HCT116 (cell line): Measurements from ENCODE around the gene RUNDC3A. TPM values are rescaled to one million over a fixed set of nuclear protein-coding genes. Genes with fewer than 3 reads are reported as not detected.

ENCODE experiments used
- ATAC-seq: fragments of 200-7000 bp; cut with Tn5 transposase; 2 replicates; pipeline ENCODE4 v1.9.1; 2020; ENCODE audit warnings: mild to moderate bottlenecking, moderate library complexity
- BruUV-seq: library from RNA; stranded (reverse); fragments of 400-500 nt; replicated peaks from 2 replicates; lab custom pipeline; 2021; lab: Mats Ljungman, UMichigan
- CTCF ChIA-PET: fragments of 300-600 bp; sonication (Branson Sonifier 250); formaldehyde crosslinking; loops from one replicate; lab custom pipeline; 2021; ENCODE audit warnings: antibody characterized with exemption; lab: Charles Lee
- POLR2A ChIA-PET: fragments of 300-600, 350-600 bp; sonication (Branson Sonifier 250); formaldehyde crosslinking; loops from one replicate; lab custom pipeline; 2021; ENCODE audit warnings: antibody characterized with exemption; lab: Charles Lee
- RAD21 ChIA-PET, 2 experiments: fragments of 300-600 bp; sonication (Branson Sonifier 250); formaldehyde crosslinking; loops; one replicate each; lab custom pipeline; 2023; ENCODE audit warnings: low total read pairs in 2 of 2; ENCODE audit not compliant: uncharacterized antibody in 2 of 2, unreplicated experiment in 2 of 2, low non-redundant PET in 1 of 2; lab: Charles Lee
- DNase-seq: peaks from one replicate; pipeline ENCODE4 v3.0.0-alpha.2; 2010; ENCODE audit warnings: low read depth, low spot score
- H2AFZ ChIP-seq: fragments of 200-600 bp; shearing (Covaris generic), sonication (generic); 2 replicates; pipeline ENCODE4 v1.6.1; 2017; ENCODE audit warnings: low read depth, mixed run types, mixed read lengths, antibody characterized with exemption, low read length; ENCODE audit not compliant: poor library complexity, severe bottlenecking
- H3K27ac ChIP-seq: 2 replicates; pipeline ENCODE4 v1.5.1; 2012; ENCODE audit warnings: low read depth, low read length
- H3K27me3 ChIP-seq: fragments of 200-600 bp; sonication (generic); 2 replicates; pipeline ENCODE4 v1.6.1; 2016; ENCODE audit warnings: mixed run types, low read length, mixed read lengths; ENCODE audit not compliant: insufficient read depth
- H3K36me3 ChIP-seq, 2 experiments: fragments of 200-500 bp in 1 of 2; fragments of 200-600 bp in 1 of 2; sonication (Bioruptor generic) in 1 of 2; sonication (generic) in 1 of 2; 2 replicates each; pipeline versions ENCODE4 v1.5.1 to v1.6.1; 2014 to 2016; ENCODE audit warnings: low read length in 2 of 2, inconsistent platforms in 1 of 2, mixed read lengths in 1 of 2, mixed run types in 1 of 2; ENCODE audit not compliant: insufficient read depth in 2 of 2, control insufficient read depth in 1 of 2
- H3K4me1 ChIP-seq, 2 experiments: fragments of 200-600 bp in 1 of 2; sonication (generic) in 1 of 2; 2 replicates each; pipeline versions ENCODE4 v1.5.1 to v1.6.1; 2012 to 2017; ENCODE audit warnings: low read length in 2 of 2, inconsistent platforms in 1 of 2, mild to moderate bottlenecking in 1 of 2, mixed read lengths in 1 of 2, mixed run types in 1 of 2, moderate library complexity in 1 of 2; ENCODE audit not compliant: insufficient read depth in 2 of 2, control insufficient read depth in 1 of 2
- H3K4me2 ChIP-seq: fragments of 200-600 bp; sonication (generic); 2 replicates; pipeline ENCODE4 v1.6.1; 2017; ENCODE audit warnings: mixed run types, low read length, mixed read lengths
- H3K4me3 ChIP-seq, 2 experiments: fragments of 200-600 bp in 1 of 2; sonication (generic) in 1 of 2; replicated peaks in 1 of 2; 2 replicates each; pipeline ENCODE4 v1.5.1; 2011 to 2016; ENCODE audit warnings: low read length in 2 of 2, control low read depth in 1 of 2, low read depth in 1 of 2, mild to moderate bottlenecking in 1 of 2, mixed read lengths in 1 of 2, mixed run types in 1 of 2
- H3K79me2 ChIP-seq: fragments of 200-600 bp; sonication (generic); 2 replicates; pipeline ENCODE4 v1.6.1; 2017; ENCODE audit warnings: mild to moderate bottlenecking, mixed run types, low read length, moderate library complexity, mixed read lengths; ENCODE audit not compliant: insufficient read depth
- H3K9ac ChIP-seq: fragments of 200-600 bp; sonication (generic); 2 replicates; pipeline ENCODE4 v1.6.1; 2016; ENCODE audit warnings: low read length, mixed read lengths
- H3K9me2 ChIP-seq: fragments of 200-600 bp; sonication (generic), shearing (Covaris generic); 2 replicates; pipeline ENCODE4 v1.6.1; 2017; ENCODE audit warnings: mixed run types, mild to moderate bottlenecking, moderate library complexity; ENCODE audit not compliant: insufficient read depth
- H3K9me3 ChIP-seq, 2 experiments: fragments of 200-500 bp in 1 of 2; fragments of 200-600 bp in 1 of 2; sonication (Bioruptor generic) in 1 of 2; sonication (generic) in 1 of 2; 2 replicates each; pipeline ENCODE4 v1.6.1; 2014 to 2017; ENCODE audit warnings: low read length in 2 of 2, mixed read lengths in 2 of 2, inconsistent platforms in 1 of 2, low read depth in 1 of 2, mild to moderate bottlenecking in 1 of 2, mixed run types in 1 of 2, moderate library complexity in 1 of 2; ENCODE audit not compliant: control insufficient read depth in 1 of 2, insufficient read depth in 1 of 2
- H4K20me1 ChIP-seq: fragments of 200-600 bp; sonication (generic), shearing (Covaris generic); 2 replicates; pipeline ENCODE4 v1.6.1; 2017; ENCODE audit warnings: mixed run types, mild to moderate bottlenecking, moderate library complexity; ENCODE audit not compliant: insufficient read depth
- ATF3 ChIP-seq: IDR thresholded peaks from 2 replicates; pipeline ENCODE4 v1.6.1; 2012
- POLR2A ChIP-seq: IDR thresholded peaks from 2 replicates; pipeline ENCODE4 v1.7.0; 2011; ENCODE audit warnings: borderline replicate concordance; ENCODE audit not compliant: insufficient read depth, insufficient read length; ENCODE audit errors: extremely low read depth
- POLR2AphosphoS5 ChIP-seq: IDR thresholded peaks from 2 replicates; pipeline ENCODE4 v1.6.1; 2011; ENCODE audit warnings: mild to moderate bottlenecking, low read depth, low read length, moderate library complexity
- RAD21 ChIP-seq: IDR thresholded peaks from 2 replicates; pipeline ENCODE4 v1.6.1; 2012; ENCODE audit warnings: low read depth, mild to moderate bottlenecking
- SRF ChIP-seq: IDR thresholded peaks from 2 replicates; pipeline ENCODE4 v1.6.1; 2012; ENCODE audit warnings: low read depth
- ZFX ChIP-seq: fragments of 450-650 bp; IDR thresholded peaks from 2 replicates; pipeline ENCODE4 v1.6.1; 2017
- intact Hi-C: fragments of 100-400 bp; cut with micrococcal nuclease; formaldehyde crosslinking; loops from 2 replicates; pipeline ENCODE4 v1.10.0; 2022
- total RNA-seq: library from RNA; stranded (reverse); gene quantifications from one replicate; pipeline ENCODE4 v1.2.1, GENCODE V29; 2021; ENCODE audit not compliant: unreplicated experiment

Gene RUNDC3A
- total RNA-seq, 1 experiment from 2014 or later, result 0.61 TPM

GRCh38 chr17:44361292-44362260 is 53.2 kb downstream of the RUNDC3A start:
- H3K4me3 ChIP-seq, result no peak overlapping the region
- H3K9ac ChIP-seq, result no peak overlapping the region
- ChIA-PET CTCF (interaction anchor here (1.5 to 2.0 kb wide), 2 partner anchors 10 to 151 kb away, joined by 3 to 7 read pairs; no protein-coding TSS in a partner anchor), POLR2A (no interaction called here), RAD21 (no interaction called here)
- ATAC-seq (no peak), DNase-seq (no peak)
- no peaks in the 10 kb centered on the region for H3K9me2 ChIP-seq
- no peaks in the 10 kb centered on the region for H3K9me3 ChIP-seq
- peaks cover 7 to 27% of the 10 kb centered on the region in 2 experiments; a peak in 3 of 4 replicates for H3K4me1 ChIP-seq
- H3K4me2 ChIP-seq, result 0 out of 2 replicates have a peak overlapping the region, but pooled peaks have one; percentile 93
- no peaks in the 10 kb centered on the region for H3K79me2 ChIP-seq
- no peaks in the 10 kb centered on the region for H4K20me1 ChIP-seq
- no peak overlapping the region for H3K27ac ChIP-seq
- intact Hi-C loops, result loop anchor here (10.0 kb wide), 1 partner anchor 457 kb away; the partner anchor contains the start of gene MPP2
- no TSS peak for BruUV-seq
- no peak for TF ChIP-seq POLR2A
- no peak for TF ChIP-seq SRF
- no peak for TF ChIP-seq RAD21
- no peak for TF ChIP-seq ATF3
- no peak for TF ChIP-seq ZFX
- no peaks in the 10 kb centered on the region for H3K36me3 ChIP-seq
- H3K27me3 ChIP-seq, result no peaks in the 10 kb centered on the region
- no peak overlapping the region for H2AFZ ChIP-seq

- no peaks in the 10 kb centered on the region for H3K79me2 ChIP-seq
- H4K20me1 ChIP-seq, result no peaks in the 10 kb centered on the region
- no peaks in the 10 kb centered on the region for H3K36me3 ChIP-seq
- ATAC-seq (peak; percentile 9; the same call in 1 of the 2 replicates), DNase-seq (no peak)
- no TSS peak for BruUV-seq
- no peaks in the 10 kb centered on the region for H3K9me2 ChIP-seq
- peak overlapping the region; percentile 74 for H3K9ac ChIP-seq
- H2AFZ ChIP-seq, result no peak overlapping the region
- TF ChIP-seq POLR2A (no peak), POLR2AphosphoS5 (no peak)
- ChIA-PET RAD21 (no interaction called here), CTCF (interaction anchor here (1.0 to 2.1 kb wide), 9 partner anchors 14 to 424 kb away, joined by 3 to 12 read pairs (median 6); partner anchors contain the start of genes GRN and HROB), POLR2A (no interaction called here)
- no peaks in the 10 kb centered on the region for H3K9me3 ChIP-seq
- no peak overlapping the region for H3K27ac ChIP-seq
- H3K4me3 ChIP-seq, result peak overlapping the region; percentile 60 to 75
- H3K4me2 ChIP-seq, result peak overlapping the region; percentile 93
- intact Hi-C loops, result loop anchor here (10.0 kb wide), 1 partner anchor 458 kb away; the partner anchor contains the start of gene MPP2
- no peaks in the 10 kb centered on the region for H3K27me3 ChIP-seq
- peaks cover 7 to 27% of the 10 kb centered on the region in 2 experiments; a peak in 3 of 4 replicates for H3K4me1 ChIP-seq
Observed at GRCh38 chr17:44362459-44362948, 54.1 kb downstream of the RUNDC3A start.
